Stimulated activated CD8-positive, alpha-beta memory T cell treated with anti-CD3 and anti-CD28 coated beads, Interleukin-15, amount 100 ng/mL, for 24 hours (primary cell): ENCODE data around the gene ZBTB44.

Experiments used
- DNase-seq: peaks from one replicate; pipeline ENCODE4 v3.0.0-alpha.2; 2020; ENCODE audit warnings: low read depth

Gene ZBTB44

DNA sequence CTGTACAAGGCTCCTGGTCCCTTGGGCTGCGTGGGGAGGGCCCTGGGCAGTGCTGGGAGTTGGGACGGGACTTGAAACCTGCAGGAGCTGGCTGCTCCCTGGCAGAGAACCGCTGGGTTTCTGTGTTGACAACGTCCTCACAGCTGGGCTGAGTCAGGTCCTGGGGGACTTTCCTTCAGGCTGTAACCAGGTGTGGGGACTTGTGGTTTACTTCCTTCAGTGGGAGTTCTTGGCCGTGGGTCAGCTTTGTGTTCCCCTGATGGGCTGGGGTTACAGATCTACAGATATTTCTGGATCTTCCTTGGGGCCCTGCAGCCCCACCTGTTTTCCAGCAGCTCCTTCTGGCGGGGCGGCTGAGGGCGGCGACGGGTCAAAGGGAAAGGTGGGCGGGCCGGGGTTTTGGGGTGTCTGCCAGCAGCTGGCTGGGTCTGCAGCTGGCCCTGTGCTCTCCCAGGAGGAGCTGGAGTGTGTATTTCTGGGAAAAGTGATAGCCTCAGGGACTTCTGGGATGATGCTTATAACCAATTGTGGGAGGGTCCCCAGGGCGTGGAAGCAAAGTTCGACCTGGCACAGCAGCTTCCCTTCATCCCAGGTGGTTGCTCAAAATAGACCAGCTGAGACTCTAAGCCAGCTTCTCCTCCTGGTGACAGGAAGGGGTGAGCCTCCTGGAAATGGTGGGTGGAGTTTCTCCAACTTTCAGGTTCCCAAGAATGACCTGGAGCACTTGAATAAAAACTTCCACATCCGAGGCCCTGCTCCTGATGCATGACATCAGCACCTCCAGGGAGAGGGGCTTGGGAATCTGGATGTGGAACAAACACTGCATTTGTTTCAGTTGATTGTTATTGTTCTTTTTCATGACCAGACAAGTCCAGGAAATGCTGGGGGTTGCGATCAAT lies 136.0 kb downstream of the ZBTB44 start:
- DNase-seq = no peak

DNA sequence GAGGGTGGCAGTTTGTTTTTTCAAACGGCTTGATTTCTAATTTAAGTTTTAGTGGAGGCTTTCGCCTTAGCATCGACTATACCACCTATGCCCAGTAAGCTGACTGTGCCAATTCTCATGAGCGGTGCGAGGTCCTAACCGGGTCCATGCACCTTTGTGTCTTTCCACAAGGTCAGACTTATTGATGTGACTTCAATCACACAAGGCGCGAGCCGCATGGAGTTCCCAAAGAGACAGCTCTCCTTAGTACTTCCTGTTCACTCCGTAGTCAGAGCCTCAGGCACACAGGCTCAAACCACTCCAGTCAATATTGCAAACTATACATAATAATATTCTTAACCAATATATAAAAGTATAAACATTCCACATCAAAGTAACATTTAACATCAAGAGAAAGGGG lies 136.9 kb downstream of the ZBTB44 start:
- no peak for DNase-seq
